HTR-8/SVneo (cell line): ENCODE results near the gene EGF.
A peak's percentile ranks its signal among the peaks of the same experiment; 100 is the strongest.

Source experiments
- DNase-seq: peaks from one replicate; pipeline ENCODE4 v3.0.0; 2011; ENCODE audit warnings: low spot score, mixed read lengths; ENCODE audit not compliant: insufficient read length
- FAIRE-seq: peaks from 2 replicates; lab custom pipeline; 2011; peaks lifted over from hg19 to GRCh38; lab: Jason Lieb, UNC

EGF gene

DNA sequence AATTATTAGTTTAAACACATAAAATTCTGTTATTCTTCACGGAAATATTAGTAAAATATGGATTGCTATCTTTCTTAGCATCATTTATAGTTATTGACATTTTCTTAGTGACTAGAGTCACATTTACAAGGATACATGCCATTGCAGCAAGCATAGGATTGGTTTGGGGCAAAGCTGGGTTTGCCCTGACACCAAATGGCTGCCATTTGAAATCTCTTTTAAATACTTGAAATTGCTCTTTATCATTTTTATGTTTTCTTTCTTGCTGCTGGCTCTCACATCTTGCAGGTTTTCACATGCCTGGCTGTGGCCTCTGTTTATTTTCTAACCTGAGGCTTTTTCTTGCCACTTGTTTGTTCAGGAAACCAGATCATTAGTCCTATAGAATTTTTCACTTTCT is 39.9 kb downstream of the EGF start:
- DNase-seq: no peak
- FAIRE-seq: no peak

DNA sequence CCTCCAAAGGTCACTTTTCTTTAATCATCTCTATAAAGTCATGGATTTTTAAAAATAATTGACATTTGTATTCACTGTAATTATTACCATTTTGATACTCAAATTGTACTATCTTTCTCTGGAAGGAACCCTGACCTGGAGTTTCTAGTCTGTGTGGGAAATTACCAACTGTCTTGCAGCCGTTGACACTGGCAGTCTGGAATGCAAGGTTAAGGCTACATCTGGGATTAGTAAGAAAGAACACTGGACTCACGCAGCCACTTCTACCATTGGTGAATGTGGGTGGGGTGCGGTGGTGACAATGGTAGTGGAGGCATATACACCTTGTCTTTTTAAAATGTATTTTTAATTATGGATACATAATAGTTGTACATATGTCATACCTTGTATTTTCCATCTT is 40.9 kb downstream of the EGF start:
- DNase-seq (no peak), FAIRE-seq (no peak)

DNA sequence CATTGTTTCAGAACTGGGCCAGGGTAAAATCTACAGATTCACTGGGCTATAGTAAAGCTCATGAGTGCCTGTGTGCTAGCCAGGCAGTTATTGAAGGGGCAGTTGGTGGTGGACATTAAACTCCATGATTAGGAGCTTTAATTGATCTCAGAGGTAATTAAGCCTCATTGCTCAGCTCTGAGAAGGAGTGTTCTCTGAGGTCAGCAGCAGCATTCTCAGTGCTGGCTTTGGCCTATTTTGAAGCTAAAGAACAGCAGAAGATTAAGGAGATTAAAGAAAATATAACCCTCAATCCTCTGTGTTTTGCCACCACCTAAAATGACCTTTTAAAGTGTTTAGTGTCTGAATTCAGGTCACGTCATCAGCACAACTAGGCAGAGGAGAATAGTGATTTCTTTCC is 42.5 kb downstream of the EGF start:
- no peak for DNase-seq
- FAIRE-seq: no peak

DNA sequence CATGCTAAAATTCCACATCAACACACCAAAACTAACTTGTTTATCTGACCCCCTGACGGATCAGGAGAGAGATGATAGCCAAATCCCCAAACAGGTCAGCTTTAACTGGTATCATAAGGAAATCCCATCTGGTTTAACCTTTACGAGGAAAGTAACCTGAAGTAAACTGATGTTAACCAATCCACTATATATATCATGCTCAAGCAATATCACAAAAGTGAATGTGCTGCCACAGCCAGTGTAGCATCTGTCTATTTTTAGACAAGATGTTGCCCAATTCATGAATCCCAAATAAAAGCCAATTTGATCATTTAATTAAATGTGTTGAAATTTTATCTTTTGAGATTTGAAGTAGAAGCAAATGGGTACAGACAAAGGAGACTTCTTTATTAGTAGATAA is 44.5 kb downstream of the EGF start:
- no peak for FAIRE-seq

GRCh38 chr4:109959195-109959594 is 46.5 kb downstream of the EGF start:
- no peak for FAIRE-seq

More for the DNA sequence above, 44.5 kb downstream of the EGF start:
- DNase-seq: no peak

GRCh38 chr4:109962401-109962800 is 49.7 kb downstream of the EGF start:
- DNase-seq (no peak), FAIRE-seq (no peak)

More at GRCh38 chr4:109959195-109959594, 46.5 kb downstream of the EGF start:
- no peak for DNase-seq

GRCh38 chr4:109966891-109967481 is 54.3 kb downstream of the EGF start:
- DNase-seq (no peak), FAIRE-seq (no peak)

GRCh38 chr4:109967798-109968520 is 55.3 kb downstream of the EGF start:
- FAIRE-seq (no peak), DNase-seq (no peak)

- no peak for FAIRE-seq
- no peak for DNase-seq
Observed at GRCh38 chr4:109969087-109969486, 56.4 kb downstream of the EGF start.

GRCh38 chr4:109969919-109970318 is 57.2 kb downstream of the EGF start:
- no peak for FAIRE-seq
- DNase-seq: no peak

DNA sequence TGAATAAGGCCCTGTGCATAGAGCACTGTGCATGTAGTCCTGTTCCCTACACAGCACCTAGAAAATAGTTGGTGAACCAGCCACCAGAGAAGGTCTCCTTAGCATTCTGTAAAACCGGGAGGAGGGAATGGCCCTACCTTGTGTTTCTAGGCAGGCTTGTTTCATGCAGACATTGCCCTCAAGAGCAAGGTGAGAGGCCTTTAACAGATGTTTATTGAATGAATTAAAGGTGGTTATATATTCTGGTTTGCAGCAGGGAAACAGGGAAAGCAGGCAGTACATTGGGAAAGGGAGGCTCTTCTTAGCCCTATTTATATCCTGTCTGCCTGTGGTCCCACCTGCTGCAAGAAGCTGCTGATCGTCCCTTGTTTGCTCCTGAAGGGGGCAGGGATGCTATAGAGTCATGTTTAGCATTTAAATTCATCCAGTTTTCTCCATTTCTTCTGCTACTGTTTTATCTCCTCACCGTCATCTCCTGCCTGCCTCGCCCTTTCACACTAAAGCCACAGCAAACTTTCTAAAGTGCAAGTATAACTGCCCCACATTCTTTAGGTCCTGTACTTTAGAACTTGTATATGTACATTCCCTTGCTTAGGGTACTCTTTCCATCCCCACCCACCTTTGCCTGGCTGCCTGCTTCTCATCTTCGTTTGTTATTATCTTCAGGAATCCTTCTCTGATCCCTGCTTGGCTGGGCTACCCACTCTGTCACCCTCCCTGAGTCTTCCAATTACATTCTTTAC is 60.3 kb downstream of the EGF start:
- no peak for FAIRE-seq

DNA sequence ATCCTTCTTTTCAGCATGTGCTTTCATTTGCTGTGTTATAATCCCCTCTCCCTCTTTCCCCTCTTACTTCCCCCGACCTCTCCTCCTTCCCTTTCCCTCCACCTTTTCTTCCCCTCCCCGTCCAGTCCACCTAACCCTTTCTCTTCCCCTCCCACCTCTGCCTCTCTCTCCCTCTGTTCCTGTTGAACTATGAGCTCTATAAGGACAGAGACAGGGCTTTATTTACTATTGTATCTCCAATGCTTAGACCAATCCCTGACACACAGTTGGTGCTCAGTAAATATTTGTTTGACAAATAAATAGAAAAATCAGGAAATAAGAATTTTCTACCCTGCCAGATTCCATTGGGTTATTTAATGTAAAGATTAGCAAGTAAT is 60.8 kb downstream of the EGF start:
- no peak for DNase-seq
- no peak for FAIRE-seq

More for the DNA sequence above, 60.3 kb downstream of the EGF start:
- no peak for DNase-seq

DNA sequence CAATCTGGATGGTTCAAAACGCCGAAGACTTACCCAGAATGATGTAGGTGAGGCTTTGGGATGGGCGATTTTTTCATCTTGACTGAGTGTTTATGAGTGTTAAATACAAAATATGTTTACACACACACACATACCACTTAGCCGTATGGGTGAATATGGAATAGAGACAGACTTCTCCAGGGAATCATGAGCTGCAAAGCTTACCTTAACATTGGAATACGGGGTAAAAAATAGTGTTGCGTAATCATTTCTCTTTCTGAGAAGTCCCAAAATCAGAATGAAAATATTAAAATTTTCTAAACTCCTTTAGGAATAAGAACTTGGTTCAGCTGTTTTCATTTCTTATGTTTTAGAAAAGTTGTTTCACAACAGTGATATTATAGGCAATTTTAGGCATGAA is 63.5 kb downstream of the EGF start:
- DNase-seq (no peak), FAIRE-seq (no peak)

- DNase-seq (peak; percentile 19), FAIRE-seq (no peak)
Observed at GRCh38 chr4:109977854-109978501, 65.3 kb downstream of the EGF start.

DNA sequence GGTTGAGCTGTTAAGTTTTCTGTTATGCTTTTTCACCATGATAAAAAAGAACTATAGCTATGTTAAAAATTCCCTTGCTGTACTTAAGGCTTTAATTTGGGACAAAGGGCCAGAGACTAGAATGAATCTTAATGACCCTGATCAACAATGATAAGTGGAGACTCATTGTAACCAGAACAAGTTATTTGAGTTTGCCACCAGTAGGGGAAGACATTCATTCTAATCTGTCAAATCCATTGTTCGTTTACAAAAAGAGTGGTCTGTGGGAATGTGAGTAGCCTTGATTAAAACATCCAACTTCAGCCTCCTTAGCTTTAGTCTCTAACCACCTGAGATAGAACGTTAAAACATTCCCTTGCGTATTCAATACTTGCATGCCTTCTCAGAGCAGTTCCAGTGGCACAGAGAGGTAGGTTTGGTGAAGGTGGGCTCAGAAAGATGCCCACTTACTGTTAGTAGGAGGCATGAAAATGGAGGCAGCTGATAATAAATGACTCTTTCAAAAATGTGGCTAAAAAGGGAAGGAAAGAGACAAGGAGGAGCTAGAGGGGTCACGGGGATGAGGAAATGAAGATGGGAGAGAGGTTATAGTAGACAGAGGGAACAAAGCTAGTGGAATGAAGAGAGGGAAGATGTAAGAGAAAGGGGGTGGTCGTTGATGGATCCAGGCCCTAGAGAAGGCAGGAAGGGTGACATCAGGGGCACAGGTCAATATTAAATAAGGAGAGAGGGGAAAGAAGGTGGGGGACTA is 66.2 kb downstream of the EGF start:
- no peak for FAIRE-seq

GRCh38 chr4:109979920-109980717 is 67.4 kb downstream of the EGF start:
- FAIRE-seq (peak; percentile 66), DNase-seq (peak; percentile 45)

More for the DNA sequence above, 66.2 kb downstream of the EGF start:
- DNase-seq: no peak

- no peak for FAIRE-seq
Observed at GRCh38 chr4:109981936-109982335, 69.3 kb downstream of the EGF start.

GRCh38 chr4:109982521-109982920 is 69.8 kb downstream of the EGF start:
- DNase-seq (no peak), FAIRE-seq (no peak)

More at GRCh38 chr4:109981936-109982335, 69.3 kb downstream of the EGF start:
- no peak for DNase-seq
